Measurements from ENCODE around the gene LSS. TPM values are rescaled to one million over a fixed set of nuclear protein-coding genes. Genes with fewer than 3 reads are reported as not detected.

LSS gene
- total RNA-seq, 4 donors from 2014 or later: 53.2 to 75.2 (median 62.3) TPM

GRCh38 chr21:46182548-46183336 is 45.8 kb downstream of the LSS start:
- Histone ChIP-seq H3K9me3 (no peaks in the 10 kb centered on the region), H3K4me3 (no peak overlapping the region), H3K36me3 (no peaks in the 10 kb centered on the region), H3K27ac (no peak overlapping the region), H3K4me1 (peaks cover 0 to 4% (median 4%) of the 10 kb centered on the region in 4 donors), H3K27me3 (no peaks in the 10 kb centered on the region)
- in situ Hi-C loops (cut with MboI; ENCODE audit: low pct_ligation_motif_present in 1 of 4, low pct_unique_long_range_greater_than_20kb in 1 of 4, low sequenced_read_pairs in 3 of 4): no loop called here
- 86% methylated on average over 44 of the region's 44 CpGs; no CpG with 5 or more reads in 1 of the 2 donors for WGBS, 2 donors (ENCODE audit: low coverage in 1 of 2)
- no peak for DNase-seq
- intact Hi-C loops (cut with DNase I; ENCODE audit: low total_unique reads): no loop called here
- TF ChIP-seq EP300 (IDR thresholded peaks at IDR 0.05; ENCODE audit: low read depth) (no peak), POLR2A (IDR thresholded peaks at IDR 0.05) (no peak), CTCF (IDR thresholded peaks at IDR 0.05) (no peak), POLR2AphosphoS5 (IDR thresholded peaks at IDR 0.05) (no peak)

GRCh38 chr21:46181953-46182547 is 46.5 kb downstream of the LSS start:
- Histone ChIP-seq H3K27me3 (no peaks in the 10 kb centered on the region), H3K4me3 (no peak overlapping the region), H3K4me1 (peaks cover 0 to 4% (median 4%) of the 10 kb centered on the region in 4 donors), H3K36me3 (no peaks in the 10 kb centered on the region), H3K9me3 (no peaks in the 10 kb centered on the region), H3K27ac (no peak overlapping the region)
- intact Hi-C loops (cut with DNase I; ENCODE audit: low total_unique reads) (no loop called here), in situ Hi-C loops (cut with MboI; ENCODE audit: low pct_ligation_motif_present in 1 of 4, low pct_unique_long_range_greater_than_20kb in 1 of 4, low sequenced_read_pairs in 3 of 4) (no loop called here)
- TF ChIP-seq POLR2A (IDR thresholded peaks at IDR 0.05): no peak
- TF ChIP-seq EP300 (IDR thresholded peaks at IDR 0.05; ENCODE audit: low read depth): no peak
- TF ChIP-seq CTCF (IDR thresholded peaks at IDR 0.05): no peak
- no peak for TF ChIP-seq POLR2AphosphoS5 (IDR thresholded peaks at IDR 0.05)
- 89 to 95% methylated on average over 3 to 11 of the region's 16 CpGs for WGBS, 2 donors (ENCODE audit: low coverage in 1 of 2)
- no peak for DNase-seq

- H3K27me3 ChIP-seq: no peaks in the 10 kb centered on the region
- no peak for DNase-seq
- no peaks in the 10 kb centered on the region for H3K9me3 ChIP-seq
- no peak overlapping the region for H3K4me3 ChIP-seq
- 91% methylated on average over 17 of the region's 19 CpGs; no CpG with 5 or more reads in 1 of the 2 donors for WGBS, 2 donors (ENCODE audit: low coverage in 1 of 2)
- in situ Hi-C loops (cut with MboI; ENCODE audit: low pct_ligation_motif_present in 1 of 4, low pct_unique_long_range_greater_than_20kb in 1 of 4, low sequenced_read_pairs in 3 of 4): no loop called here
- intact Hi-C loops (cut with DNase I; ENCODE audit: low total_unique reads): no loop called here
- no peak overlapping the region for H3K27ac ChIP-seq
- no peaks in the 10 kb centered on the region for H3K36me3 ChIP-seq
- H3K4me1 ChIP-seq: peaks cover 0 to 4% (median 4%) of the 10 kb centered on the region in 4 donors
- TF ChIP-seq EP300 (IDR thresholded peaks at IDR 0.05; ENCODE audit: low read depth): no peak
- no peak for TF ChIP-seq POLR2AphosphoS5 (IDR thresholded peaks at IDR 0.05)
- TF ChIP-seq POLR2A (IDR thresholded peaks at IDR 0.05): no peak
- TF ChIP-seq CTCF (IDR thresholded peaks at IDR 0.05): no peak
These were observed 47.1 kb downstream of the LSS start for GRCh38 chr21:46181436-46181835.

GRCh38 chr21:46180778-46181391 is 47.7 kb downstream of the LSS start:
- 86% methylated on average over 26 of the region's 26 CpGs; no CpG with 5 or more reads in 1 of the 2 donors for WGBS, 2 donors (ENCODE audit: low coverage in 1 of 2)
- intact Hi-C loops (cut with DNase I; ENCODE audit: low total_unique reads): no loop called here
- in situ Hi-C loops (cut with MboI; ENCODE audit: low pct_ligation_motif_present in 1 of 4, low pct_unique_long_range_greater_than_20kb in 1 of 4, low sequenced_read_pairs in 3 of 4): no loop called here

More at GRCh38 chr21:46180778-46181391, 47.7 kb downstream of the LSS start:
- H3K36me3 ChIP-seq: no peaks in the 10 kb centered on the region
- no peaks in the 10 kb centered on the region for H3K27me3 ChIP-seq
- DNase-seq: no peak
- no peak overlapping the region for H3K27ac ChIP-seq
- no peak for TF ChIP-seq CTCF (IDR thresholded peaks at IDR 0.05)
- TF ChIP-seq EP300 (IDR thresholded peaks at IDR 0.05; ENCODE audit: low read depth): no peak
- TF ChIP-seq POLR2A (IDR thresholded peaks at IDR 0.05): no peak
- TF ChIP-seq POLR2AphosphoS5 (IDR thresholded peaks at IDR 0.05): no peak
- H3K4me1 ChIP-seq: peaks cover 0 to 4% (median 4%) of the 10 kb centered on the region in 4 donors
- H3K4me3 ChIP-seq: no peak overlapping the region
- H3K9me3 ChIP-seq: no peaks in the 10 kb centered on the region

All from transverse colon (tissue), 4 donors.